Neuron (in vitro differentiated cells): ENCODE results near the gene PHLPP1.

Experiments used
- H2AFZ ChIP-seq: one replicate; pipeline ENCODE4 v1.6.1; 2013; ENCODE audit warnings: low read depth, mild to moderate bottlenecking, inconsistent platforms, low read length, moderate library complexity
- H3K27me3 ChIP-seq: one replicate; pipeline ENCODE4 v1.6.1; 2013; ENCODE audit warnings: low read length; ENCODE audit not compliant: insufficient read depth
- H3K36me3 ChIP-seq: one replicate; pipeline ENCODE4 v1.6.1; 2013; ENCODE audit warnings: low read length; ENCODE audit not compliant: insufficient read depth
- H3K4me1 ChIP-seq: one replicate; pipeline ENCODE4 v1.6.1; 2013; ENCODE audit warnings: low read length; ENCODE audit not compliant: insufficient read depth
- H3K4me3 ChIP-seq: 2 replicates; pipeline ENCODE4 v1.5.1; 2013; ENCODE audit warnings: mild to moderate bottlenecking, low read length, moderate library complexity
- H3K9me3 ChIP-seq: one replicate; pipeline ENCODE4 v1.6.1; 2013; ENCODE audit warnings: low read length

Gene PHLPP1

GRCh38 chr18:62776024-62776570, 60.8 kb downstream of the PHLPP1 start:
- Histone ChIP-seq H2AFZ (no peak overlapping the region), H3K4me1 (peaks cover 28% of the 10 kb centered on the region), H3K27me3 (no peaks in the 10 kb centered on the region), H3K4me3 (no peak overlapping the region), H3K36me3 (no peaks in the 10 kb centered on the region), H3K9me3 (no peaks in the 10 kb centered on the region)

GRCh38 chr18:62777814-62778213, 62.5 kb downstream of the PHLPP1 start:
- no peaks in the 10 kb centered on the region for H3K27me3 ChIP-seq
- no peak overlapping the region for H2AFZ ChIP-seq
- H3K9me3 ChIP-seq = no peaks in the 10 kb centered on the region
- H3K4me3 ChIP-seq = no peak overlapping the region
- H3K36me3 ChIP-seq = no peaks in the 10 kb centered on the region
- H3K4me1 ChIP-seq = peaks cover 40% of the 10 kb centered on the region

- peaks cover 29% of the 10 kb centered on the region for H3K4me1 ChIP-seq
- H3K9me3 ChIP-seq = no peaks in the 10 kb centered on the region
- no peaks in the 10 kb centered on the region for H3K36me3 ChIP-seq
- H3K4me3 ChIP-seq = no peak overlapping the region
- H2AFZ ChIP-seq = no peak overlapping the region
- no peaks in the 10 kb centered on the region for H3K27me3 ChIP-seq
These were observed 63.9 kb downstream of the PHLPP1 start for GRCh38 chr18:62778976-62779869.

GRCh38 chr18:62781262-62781661, 65.9 kb downstream of the PHLPP1 start:
- H3K4me3 ChIP-seq = no peak overlapping the region
- peaks cover 34% of the 10 kb centered on the region for H3K4me1 ChIP-seq
- H3K27me3 ChIP-seq = no peaks in the 10 kb centered on the region
- H3K9me3 ChIP-seq = no peaks in the 10 kb centered on the region
- H2AFZ ChIP-seq = no peak overlapping the region
- H3K36me3 ChIP-seq = no peaks in the 10 kb centered on the region

- no peaks in the 10 kb centered on the region for H3K36me3 ChIP-seq
- H3K4me3 ChIP-seq = no peak overlapping the region
- no peaks in the 10 kb centered on the region for H3K27me3 ChIP-seq
- H3K9me3 ChIP-seq = no peaks in the 10 kb centered on the region
- no peak overlapping the region for H2AFZ ChIP-seq
- peaks cover 34% of the 10 kb centered on the region for H3K4me1 ChIP-seq
These were observed 66.6 kb downstream of the PHLPP1 start for GRCh38 chr18:62781893-62782292.

- Histone ChIP-seq H3K4me1 (peaks cover 45% of the 10 kb centered on the region), H3K27me3 (no peaks in the 10 kb centered on the region), H3K9me3 (no peaks in the 10 kb centered on the region), H3K36me3 (no peaks in the 10 kb centered on the region), H3K4me3 (no peak overlapping the region), H2AFZ (no peak overlapping the region)
These were observed 69.1 kb downstream of the PHLPP1 start for GRCh38 chr18:62784338-62784965.

- H3K9me3 ChIP-seq = no peaks in the 10 kb centered on the region
- no peaks in the 10 kb centered on the region for H3K27me3 ChIP-seq
- H3K4me3 ChIP-seq = no peak overlapping the region
- no peak overlapping the region for H2AFZ ChIP-seq
- no peaks in the 10 kb centered on the region for H3K36me3 ChIP-seq
- H3K4me1 ChIP-seq = peaks cover 45% of the 10 kb centered on the region
These were observed 69.6 kb downstream of the PHLPP1 start for GRCh38 chr18:62784966-62785413.

GRCh38 chr18:62786689-62787088, 71.3 kb downstream of the PHLPP1 start:
- H3K4me1 ChIP-seq = peaks cover 49% of the 10 kb centered on the region
- no peaks in the 10 kb centered on the region for H3K9me3 ChIP-seq

GRCh38 chr18:62788111-62788510, 72.8 kb downstream of the PHLPP1 start:
- no peak overlapping the region for H3K4me3 ChIP-seq
- no peaks in the 10 kb centered on the region for H3K36me3 ChIP-seq
- H3K4me1 ChIP-seq = peaks cover 42% of the 10 kb centered on the region
- H3K9me3 ChIP-seq = no peaks in the 10 kb centered on the region
- H3K27me3 ChIP-seq = no peaks in the 10 kb centered on the region
- H2AFZ ChIP-seq = no peak overlapping the region

More at GRCh38 chr18:62786689-62787088, 71.3 kb downstream of the PHLPP1 start:
- Histone ChIP-seq H3K36me3 (no peaks in the 10 kb centered on the region), H2AFZ (no peak overlapping the region), H3K27me3 (no peaks in the 10 kb centered on the region), H3K4me3 (no peak overlapping the region)

- H3K4me3 ChIP-seq = no peak overlapping the region
- no peak overlapping the region for H2AFZ ChIP-seq
- H3K36me3 ChIP-seq = no peaks in the 10 kb centered on the region
- H3K9me3 ChIP-seq = no peaks in the 10 kb centered on the region
- H3K4me1 ChIP-seq = peaks cover 42% of the 10 kb centered on the region
- H3K27me3 ChIP-seq = no peaks in the 10 kb centered on the region
These were observed 73.5 kb downstream of the PHLPP1 start for GRCh38 chr18:62788876-62789275.

- no peak overlapping the region for H2AFZ ChIP-seq
- H3K9me3 ChIP-seq = no peaks in the 10 kb centered on the region
- H3K27me3 ChIP-seq = no peaks in the 10 kb centered on the region
- peaks cover 24% of the 10 kb centered on the region for H3K4me1 ChIP-seq
- no peak overlapping the region for H3K4me3 ChIP-seq
- H3K36me3 ChIP-seq = no peaks in the 10 kb centered on the region
These were observed 75.8 kb downstream of the PHLPP1 start for GRCh38 chr18:62790871-62791772.

GRCh38 chr18:62792016-62792415, 76.7 kb downstream of the PHLPP1 start:
- Histone ChIP-seq H3K36me3 (no peaks in the 10 kb centered on the region), H3K4me1 (peaks cover 24% of the 10 kb centered on the region), H3K9me3 (no peaks in the 10 kb centered on the region), H3K27me3 (no peaks in the 10 kb centered on the region), H2AFZ (no peak overlapping the region), H3K4me3 (no peak overlapping the region)
